B cell (primary cell): Measurements from ENCODE around the gene ZCCHC4. TPM values are rescaled to one million over a fixed set of nuclear protein-coding genes. Genes with fewer than 3 reads are reported as not detected.

Source experiments
- ATAC-seq: fragments of 200-7000 bp; cut with Tn5 transposase; one replicate; pipeline ENCODE4 v1.10.0; 2021; ENCODE audit warnings: low read depth, mild to moderate bottlenecking, moderate number of reproducible peaks, moderate library complexity
- CTCF ChIA-PET: fragments of 350-600 bp; sonication (Branson Sonifier 250); formaldehyde crosslinking; loops from one replicate; lab custom pipeline; 2021; ENCODE audit warnings: antibody characterized with exemption, inconsistent platforms; lab: Charles Lee
- POLR2A ChIA-PET: fragments of 350-600 bp; sonication (Branson Sonifier 250); formaldehyde crosslinking; loops from one replicate; lab custom pipeline; 2021; ENCODE audit warnings: antibody characterized with exemption; lab: Charles Lee
- DNase-seq: peaks from one replicate; pipeline ENCODE4 v3.0.0; 2013
- H2AFZ ChIP-seq: 2 replicates; pipeline ENCODE4 v1.6.1; 2012; ENCODE audit warnings: mild to moderate bottlenecking, low read depth, low read length; ENCODE audit not compliant: insufficient read depth, poor library complexity, severe bottlenecking
- H3K27ac ChIP-seq, 2 donors: 1 replicate in 1 of 2; 2 replicates in 1 of 2; pipeline ENCODE4 v1.5.1; 2012 to 2013; ENCODE audit warnings: low read length in 2 of 2, mild to moderate bottlenecking in 2 of 2, moderate library complexity in 1 of 2
- H3K27me3 ChIP-seq, 4 experiments: fragments of 200-600 bp in 1 of 4; sonication (generic) in 1 of 4; replicated peaks in 1 of 4; 1 replicate in 2 of 4; 2 replicates in 2 of 4; pipeline versions ENCODE4 v1.6.1 to v1.7.0; 2013 to 2016; ENCODE audit warnings: low read length in 3 of 4, mild to moderate bottlenecking in 2 of 4, mixed read lengths in 1 of 4, moderate library complexity in 1 of 4; ENCODE audit not compliant: insufficient read depth in 4 of 4, control insufficient read depth in 3 of 4; ENCODE audit errors: control extremely low read depth in 1 of 4
- H3K36me3 ChIP-seq, 2 experiments: replicated peaks in 1 of 2; 1 replicate in 1 of 2; 2 replicates in 1 of 2; pipeline versions ENCODE4 v1.6.1 to v1.7.1; 2013; ENCODE audit warnings: low read length in 1 of 2; ENCODE audit not compliant: insufficient read depth in 2 of 2, control insufficient read depth in 1 of 2; ENCODE audit errors: control extremely low read depth in 1 of 2, extremely low read depth in 1 of 2
- H3K4me1 ChIP-seq, 2 donors: fragments of 200-600 bp in 1 of 2; sonication (generic) in 1 of 2; 1 replicate in 1 of 2; 2 replicates in 1 of 2; pipeline versions ENCODE4 v1.5.1 to v1.6.1; 2013 to 2017; ENCODE audit warnings: low read length in 2 of 2; ENCODE audit not compliant: control insufficient read depth in 2 of 2, insufficient read depth in 2 of 2
- H3K4me2 ChIP-seq: replicated peaks from 2 replicates; pipeline ENCODE3; 2012; ENCODE audit warnings: mild to moderate bottlenecking, low read depth, low read length; ENCODE audit not compliant: poor library complexity, severe bottlenecking
- H3K4me3 ChIP-seq, 5 experiments: fragments of 200-600 bp in 1 of 5; sonication (generic) in 1 of 5; 1 replicate in 3 of 5; 2 replicates in 2 of 5; pipeline versions ENCODE4 v1.5.1 to v1.7.0; 2011 to 2016; ENCODE audit warnings: low read length in 4 of 5, mild to moderate bottlenecking in 4 of 5, low read depth in 2 of 5, control low read depth in 1 of 5, moderate library complexity in 1 of 5; ENCODE audit not compliant: insufficient read depth in 1 of 5; ENCODE audit errors: control extremely low read depth in 1 of 5, extremely low read depth in 1 of 5
- H3K79me2 ChIP-seq: fragments of 200-600 bp; sonication (generic); one replicate; pipeline ENCODE4 v1.6.0; 2016; ENCODE audit warnings: low read length; ENCODE audit not compliant: control insufficient read depth, insufficient read depth
- H3K9ac ChIP-seq: fragments of 200-600 bp; sonication (generic); 2 replicates; pipeline ENCODE4 v1.6.1; 2017; ENCODE audit warnings: mild to moderate bottlenecking, low read length, moderate library complexity
- H3K9me3 ChIP-seq, 3 donors: one replicate each; pipeline versions ENCODE4 v1.6.1 to v1.7.1; 2013; ENCODE audit warnings: low read length in 2 of 3; ENCODE audit not compliant: control insufficient read depth in 2 of 3, insufficient read depth in 1 of 3; ENCODE audit errors: control extremely low read depth in 1 of 3
- H4K20me1 ChIP-seq: 2 replicates; pipeline ENCODE4 v1.6.0; 2012; ENCODE audit warnings: mild to moderate bottlenecking, low read length; ENCODE audit not compliant: insufficient read depth, control insufficient read depth, poor library complexity, severe bottlenecking
- H3K27ac Mint-ChIP-seq: one replicate; pipeline ENCODE4 v1.8.0; 2021; ENCODE audit warnings: mixed read lengths
- H3K27me3 Mint-ChIP-seq: one replicate; pipeline ENCODE4 v1.8.0; 2021; ENCODE audit warnings: mixed read lengths
- H3K4me1 Mint-ChIP-seq: one replicate; pipeline ENCODE4 v1.8.0; 2021; ENCODE audit warnings: mixed read lengths
- H3K4me3 Mint-ChIP-seq: one replicate; pipeline ENCODE4 v1.8.0; 2021; ENCODE audit warnings: mixed read lengths
- H3K9me3 Mint-ChIP-seq: one replicate; pipeline ENCODE4 v1.8.0; 2022; ENCODE audit warnings: mixed read lengths; ENCODE audit not compliant: insufficient read depth
- CTCF ChIP-seq: fragments of 200-600 bp; IDR thresholded peaks from one replicate; pipeline ENCODE4 v1.8.0; 2022; ENCODE audit warnings: antibody characterized with exemption, mild to moderate bottlenecking
- EZH2 ChIP-seq: IDR thresholded peaks from 2 replicates; pipeline ENCODE4 v1.6.1; 2012; ENCODE audit warnings: borderline replicate concordance, low read depth, mild to moderate bottlenecking, moderate library complexity, low read length; ENCODE audit not compliant: insufficient read depth, poor library complexity, severe bottlenecking
- WGBS: methylation state at CpG from one replicate; pipeline ENCODE4 v1.1.5; 2013; ENCODE audit warnings: missing lambda C conversion rate; ENCODE audit not compliant: insufficient coverage; 5-methylcytosine and 5-hydroxymethylcytosine counted together
- intact Hi-C: fragments of 100-400 bp; cut with micrococcal nuclease; formaldehyde crosslinking; loops from one replicate; pipeline ENCODE4 v1.10.0; 2022
- polyA plus RNA-seq: library from polyadenylated mRNA; depleted of rRNA; stranded (reverse); fragments of >200 nt; gene quantifications from 2 replicates; pipeline ENCODE4 v1.2.3, GENCODE V29; 2012
- total RNA-seq, 2 donors: library from RNA; stranded (reverse); fragments of 120-200 nt in 1 of 2; gene quantifications; 1 replicate in 1 of 2; 2 replicates in 1 of 2; pipeline versions ENCODE4 v1.2.3 to v1.2.4, GENCODE V29; 2013 to 2022

ZCCHC4 gene
- total and polyA plus RNA-seq, 2 donors (not counting 1 experiment from before 2014, with no cell fraction given), result 6.5 to 22.4 TPM

GRCh38 chr4:25343671-25344070, 31.1 kb downstream of the ZCCHC4 start:
- H3K4me3 Mint-ChIP-seq, result no peak overlapping the region
- no peaks in the 10 kb centered on the region for H3K9me3 ChIP-seq
- H2AFZ ChIP-seq, result no peak overlapping the region
- no peaks in the 10 kb centered on the region for H4K20me1 ChIP-seq
- H3K79me2 ChIP-seq, result peaks cover 4% of the 10 kb centered on the region
- no peak for DNase-seq
- intact Hi-C loops, result no loop called here
- H3K4me1 Mint-ChIP-seq, result peaks cover 5% of the 10 kb centered on the region
- no peaks in the 10 kb centered on the region for H3K27me3 ChIP-seq
- H3K27ac ChIP-seq, result no peak overlapping the region
- peaks cover 0 to 4% of the 10 kb centered on the region in 2 donors for H3K4me1 ChIP-seq
- peaks cover 2% of the 10 kb centered on the region for H3K9me3 Mint-ChIP-seq
- H3K27ac Mint-ChIP-seq, result no peak overlapping the region
- H3K27me3 Mint-ChIP-seq, result no peaks in the 10 kb centered on the region
- no CpG with 5 or more reads among the region's 2 CpGs for WGBS
- TF ChIP-seq EZH2, result no peak
- TF ChIP-seq CTCF, result no peak
- no peak overlapping the region for H3K4me3 ChIP-seq
- peaks cover 0 to 15% of the 10 kb centered on the region in 2 experiments for H3K36me3 ChIP-seq
- CTCF ChIA-PET, result no interaction called here
- H3K4me2 ChIP-seq, result no peak overlapping the region
- ATAC-seq, result no peak
- H3K9ac ChIP-seq, result no peak overlapping the region
- POLR2A ChIA-PET, result no interaction called here

GRCh38 chr4:25345744-25346143, 33.2 kb downstream of the ZCCHC4 start:
- no peak for ATAC-seq
- WGBS, result 100% methylated on average over 4 of the region's 5 CpGs
- ChIA-PET CTCF (interaction anchor here (1.3 kb wide), 1 partner anchor 21 kb away, joined by 3 read pairs; no protein-coding TSS in a partner anchor), POLR2A (interaction anchor here (0.6 kb wide), 1 partner anchor 87 kb away, joined by 4 read pairs; no protein-coding TSS in a partner anchor)
- intact Hi-C loops, result no loop called here
- Histone ChIP-seq H3K27ac (no peak overlapping the region), H3K27me3 (no peaks in the 10 kb centered on the region), H4K20me1 (no peaks in the 10 kb centered on the region), H3K36me3 (peaks cover 0 to 8% of the 10 kb centered on the region in 2 experiments), H2AFZ (no peak overlapping the region), H3K79me2 (no peaks in the 10 kb centered on the region), H3K4me3 (no peak overlapping the region), H3K9ac (no peak overlapping the region), H3K4me1 (peaks cover 0 to 4% of the 10 kb centered on the region in 2 donors), H3K9me3 (no peaks in the 10 kb centered on the region), H3K4me2 (no peak overlapping the region)
- Mint-ChIP-seq H3K4me3 (no peak overlapping the region), H3K27ac (no peak overlapping the region), H3K9me3 (peaks cover 2% of the 10 kb centered on the region), H3K27me3 (no peaks in the 10 kb centered on the region), H3K4me1 (peaks cover 5% of the 10 kb centered on the region)
- TF ChIP-seq EZH2 (no peak), CTCF (no peak)
- DNase-seq, result no peak
